HepG2 (cell line): ENCODE results near the gene RPAP3. TPM values are rescaled to one million over a fixed set of nuclear protein-coding genes. Genes with fewer than 3 reads are reported as not detected.

Experiments
- KLF16 ChIP-seq, 2 experiments: sonication (generic) in 1 of 2; formaldehyde crosslinking in 1 of 2; IDR thresholded peaks; 2 replicates each; pipeline versions ENCODE4 v1.6.1 to v1.8.0; 2016 to 2023; ENCODE audit warnings: missing genetic modification reagents in 2 of 2, missing compliant biosample characterization in 1 of 2
- MXD4 ChIP-seq: IDR thresholded peaks from 2 replicates; pipeline ENCODE4 v1.6.1; 2016; ENCODE audit warnings: mild to moderate bottlenecking, missing biosample characterization, missing genetic modification reagents
- MYNN ChIP-seq: sonication (generic); formaldehyde crosslinking; IDR thresholded peaks from 2 replicates; pipeline ENCODE4 v1.4.0; 2020; ENCODE audit warnings: mild to moderate bottlenecking, low read depth, missing genetic modification reagents
- RBAK ChIP-seq: sonication (generic); formaldehyde crosslinking; IDR thresholded peaks from 2 replicates; pipeline ENCODE4 v1.5.1; 2020; ENCODE audit warnings: mild to moderate bottlenecking, missing genetic modification reagents
- ZNF333 ChIP-seq: sonication (generic); formaldehyde crosslinking; IDR thresholded peaks from 2 replicates; pipeline ENCODE4 v1.4.0; 2020; ENCODE audit warnings: mild to moderate bottlenecking, missing genetic modification reagents, borderline replicate concordance
- ZNF407 ChIP-seq: sonication (generic); formaldehyde crosslinking; IDR thresholded peaks from one replicate; pipeline ENCODE4 v1.5.1; 2020; ENCODE audit warnings: mild to moderate bottlenecking, missing genetic modification reagents; ENCODE audit errors: not compliant biosample characterization
- ZNF777 ChIP-seq: sonication (generic); formaldehyde crosslinking; IDR thresholded peaks from 2 replicates; pipeline ENCODE4 v1.4.0; 2020; ENCODE audit warnings: missing genetic modification reagents
- polyA plus RNA-seq, 8 experiments: library from polyadenylated mRNA; depleted of rRNA in 3 of 8; stranded (reverse) in 7 of 8; unstranded in 1 of 8; fragments of >200 nt; fragmentation: Illumina TruSeq in 4 of 8; extraction: Trizol in 4 of 8; gene quantifications; 2 replicates each; pipeline versions ENCODE4 v1.2.1 to v1.2.3, GENCODE V29; 2011 to 2016; ENCODE audit warnings: low read depth in 4 of 8, missing spikeins in 1 of 8, mixed read lengths in 1 of 8; ENCODE audit not compliant: insufficient read depth in 1 of 8
- total RNA-seq, 5 experiments: library from RNA; depleted of rRNA; stranded (reverse); fragments of >200 nt; fragmentation: Illumina TruSeq; extraction: Trizol; gene quantifications; 2 replicates each; pipeline ENCODE4 v1.2.3, GENCODE V29; 2016; ENCODE audit warnings: low read depth in 1 of 5

RPAP3 gene
- total and polyA plus RNA-seq, 2 of the 13 experiments (the other 11 are each of a cell fraction or from before 2014, with no cell fraction given) = 8.8 to 32.8 TPM

- no peak for TF ChIP-seq ZNF407 (CRISPR knock-in tag)
- TF ChIP-seq MYNN = no peak
- TF ChIP-seq RBAK (CRISPR knock-in tag) = no peak
- no peak for TF ChIP-seq ZNF777
- no peak for TF ChIP-seq ZNF333
- TF ChIP-seq KLF16 (CRISPR knock-in tag; IDR thresholded peaks at IDR 0.05) = no peak
- TF ChIP-seq MXD4 (CRISPR knock-in tag) = no peak
Observed at GRCh38 chr12:47621960-47622359, 83.9 kb downstream of the RPAP3 start (continued).
